ENCODE measurements around the gene AP1G2.

AP1G2 gene

GRCh38 chr14:23569443-23570151 lies 2.0 kb upstream of the AP1G2 start:
- TF ChIP-seq CTCF (IDR thresholded peaks at IDR 0.05; ENCODE audit: insufficient read depth, low read length) (no peak), POLR2AphosphoS5 (IDR thresholded peaks at IDR 0.05; ENCODE audit: low read depth) (no peak)
- TF ChIP-seq, protein P1, sequence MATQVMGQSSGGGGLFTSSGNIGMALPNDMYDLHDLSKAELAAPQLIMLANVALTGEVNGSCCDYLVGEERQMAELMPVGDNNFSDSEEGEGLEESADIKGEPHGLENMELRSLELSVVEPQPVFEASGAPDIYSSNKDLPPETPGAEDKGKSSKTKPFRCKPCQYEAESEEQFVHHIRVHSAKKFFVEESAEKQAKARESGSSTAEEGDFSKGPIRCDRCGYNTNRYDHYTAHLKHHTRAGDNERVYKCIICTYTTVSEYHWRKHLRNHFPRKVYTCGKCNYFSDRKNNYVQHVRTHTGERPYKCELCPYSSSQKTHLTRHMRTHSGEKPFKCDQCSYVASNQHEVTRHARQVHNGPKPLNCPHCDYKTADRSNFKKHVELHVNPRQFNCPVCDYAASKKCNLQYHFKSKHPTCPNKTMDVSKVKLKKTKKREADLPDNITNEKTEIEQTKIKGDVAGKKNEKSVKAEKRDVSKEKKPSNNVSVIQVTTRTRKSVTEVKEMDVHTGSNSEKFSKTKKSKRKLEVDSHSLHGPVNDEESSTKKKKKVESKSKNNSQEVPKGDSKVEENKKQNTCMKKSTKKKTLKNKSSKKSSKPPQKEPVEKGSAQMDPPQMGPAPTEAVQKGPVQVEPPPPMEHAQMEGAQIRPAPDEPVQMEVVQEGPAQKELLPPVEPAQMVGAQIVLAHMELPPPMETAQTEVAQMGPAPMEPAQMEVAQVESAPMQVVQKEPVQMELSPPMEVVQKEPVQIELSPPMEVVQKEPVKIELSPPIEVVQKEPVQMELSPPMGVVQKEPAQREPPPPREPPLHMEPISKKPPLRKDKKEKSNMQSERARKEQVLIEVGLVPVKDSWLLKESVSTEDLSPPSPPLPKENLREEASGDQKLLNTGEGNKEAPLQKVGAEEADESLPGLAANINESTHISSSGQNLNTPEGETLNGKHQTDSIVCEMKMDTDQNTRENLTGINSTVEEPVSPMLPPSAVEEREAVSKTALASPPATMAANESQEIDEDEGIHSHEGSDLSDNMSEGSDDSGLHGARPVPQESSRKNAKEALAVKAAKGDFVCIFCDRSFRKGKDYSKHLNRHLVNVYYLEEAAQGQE (IDR thresholded peaks at IDR 0.05; ENCODE audit: insufficient replicate concordance, low read depth): no peak
- Histone ChIP-seq H3K27ac (replicated peaks) (no peak overlapping the region), H3K27me3 (ENCODE audit: insufficient read depth, poor library complexity, severe bottlenecking) (no peaks in the 10 kb centered on the region), H3K4me3 (replicated peaks; ENCODE audit: insufficient read depth, low read length) (no peak overlapping the region)
- DNase-seq (ENCODE audit: low read depth in 1 of 2, low spot score in 1 of 2): no peak

DNA sequence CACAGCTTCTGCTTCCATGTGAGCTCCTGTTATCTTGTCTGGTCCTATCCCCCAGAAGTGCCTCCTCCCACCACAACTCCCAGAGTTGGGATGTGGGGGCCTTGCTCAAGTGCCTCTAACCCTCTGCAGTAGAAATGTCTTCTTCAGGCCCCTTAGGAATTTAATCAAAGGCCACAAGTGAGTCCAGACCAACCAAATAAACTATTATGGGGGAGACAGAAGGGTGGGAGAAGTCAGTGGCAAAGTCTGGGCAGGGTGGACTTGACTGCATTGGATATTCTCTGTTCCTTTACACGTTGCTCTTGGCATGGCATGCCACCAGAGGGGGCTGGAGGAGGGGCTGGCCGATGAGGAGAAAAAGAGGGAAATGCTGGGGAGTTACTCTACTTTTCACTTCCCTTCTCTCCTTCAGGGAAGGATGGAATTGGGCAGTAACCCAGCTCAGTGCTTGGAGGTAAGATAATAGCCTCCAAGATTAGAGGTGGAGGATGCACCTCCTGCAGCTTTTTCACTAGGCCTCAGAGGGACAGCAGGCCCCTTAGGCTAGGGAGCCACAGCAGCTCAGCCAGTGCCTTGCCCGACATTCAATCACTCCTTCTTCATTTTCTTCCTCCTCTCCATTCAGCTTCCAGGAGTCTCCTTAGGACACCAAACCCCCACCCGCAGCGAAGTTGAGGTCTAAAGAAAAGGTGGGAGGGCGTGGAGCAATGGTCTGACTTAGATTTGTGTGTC lies 1.2 kb upstream of the AP1G2 start:
- TF ChIP-seq POLR2AphosphoS5 (IDR thresholded peaks at IDR 0.05; ENCODE audit: low read depth): no peak
- TF ChIP-seq SPI1 (IDR thresholded peaks at IDR 0.05; ENCODE audit: borderline replicate concordance, low read depth): peak; percentile 71
- peak; percentile 14 for TF ChIP-seq CTCF (IDR thresholded peaks at IDR 0.05; ENCODE audit: insufficient read depth, low read length)
- Histone ChIP-seq H3K27me3 (ENCODE audit: insufficient read depth, poor library complexity, severe bottlenecking) (no peaks in the 10 kb centered on the region), H3K27ac (replicated peaks) (peak overlapping the region; percentile 63; the same call in 1 of the 2 replicates), H3K4me3 (replicated peaks; ENCODE audit: insufficient read depth, low read length) (no peak overlapping the region)
- peak in 1 of 2 experiments; percentile 58 for DNase-seq (ENCODE audit: low read depth in 1 of 2, low spot score in 1 of 2)

DNA sequence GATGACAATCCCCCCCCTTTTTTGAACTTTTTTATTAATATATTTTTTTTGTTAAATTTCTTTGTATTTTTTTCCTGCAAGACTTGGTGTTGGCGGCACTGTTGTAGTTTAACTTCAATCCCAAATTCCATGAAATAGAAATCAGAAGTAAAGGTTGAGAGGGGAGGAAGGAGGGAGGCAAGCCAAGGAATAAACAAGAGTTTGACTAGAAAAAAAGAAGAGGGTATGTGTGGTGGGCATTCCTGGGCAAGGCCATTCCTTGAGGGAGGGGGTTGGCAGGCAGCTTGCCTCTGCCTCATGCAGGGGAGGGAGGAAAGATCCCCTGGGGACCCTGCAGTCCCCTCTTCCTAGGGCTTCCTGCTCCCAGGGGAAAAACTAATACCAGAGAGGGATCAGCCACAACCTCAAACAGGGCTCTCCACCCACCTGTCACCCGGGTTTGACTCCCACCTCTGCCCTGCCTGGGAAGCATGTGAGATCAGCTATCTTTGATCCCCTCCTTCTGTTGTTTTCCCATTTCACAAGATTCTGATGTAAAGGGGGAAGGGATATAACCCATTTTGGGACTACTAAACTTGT lies 519 bp upstream of the AP1G2 start:
- Histone ChIP-seq H3K27me3 (ENCODE audit: insufficient read depth, poor library complexity, severe bottlenecking) (no peaks in the 10 kb centered on the region), H3K27ac (replicated peaks) (peak overlapping the region; percentile 63), H3K4me3 (replicated peaks; ENCODE audit: insufficient read depth, low read length) (peak overlapping the region; percentile 53)
- TF ChIP-seq, protein P1 (IDR thresholded peaks at IDR 0.05; ENCODE audit: insufficient replicate concordance, low read depth): no peak
- TF ChIP-seq CTCF (IDR thresholded peaks at IDR 0.05; ENCODE audit: insufficient read depth, low read length) (no peak), SPI1 (IDR thresholded peaks at IDR 0.05; ENCODE audit: borderline replicate concordance, low read depth) (no peak), POLR2AphosphoS5 (IDR thresholded peaks at IDR 0.05; ENCODE audit: low read depth) (no peak), GABPA (IDR thresholded peaks at IDR 0.05; ENCODE audit: low read depth) (no peak)
- no peak for DNase-seq (ENCODE audit: low read depth in 1 of 2, low spot score in 1 of 2)
